Measurements from ENCODE around the gene TRERF1.

TRERF1 gene

GRCh38 chr6:42314571-42315258 lies 137.0 kb downstream of the TRERF1 start:
- Histone ChIP-seq H3K4me2 (ENCODE audit: low read depth, low read length, poor library complexity, severe bottlenecking) (no peak overlapping the region), H3K9me2 (replicated peaks; ENCODE audit: insufficient read depth, low read length) (no peaks in the 10 kb centered on the region), H2AFZ (ENCODE audit: low read depth, low read length, severe bottlenecking) (no peak overlapping the region), H3K79me2 (ENCODE audit: insufficient read depth, low read length) (no peaks in the 10 kb centered on the region), H3F3A (ENCODE audit: insufficient read depth) (no peaks in the 10 kb centered on the region), H3K9me3 (ENCODE audit: insufficient read depth, low read length) (no peaks in the 10 kb centered on the region), H3K27me3 (ENCODE audit: low read length) (no peaks in the 10 kb centered on the region), H3K9ac (ENCODE audit: low read length) (no peak overlapping the region), H4K20me1 (ENCODE audit: low read depth, low read length) (no peaks in the 10 kb centered on the region), H3K4me3 (ENCODE audit: insufficient read depth, low read length, poor library complexity, severe bottlenecking) (no peak overlapping the region), H3K36me3 (ENCODE audit: low read length) (no peaks in the 10 kb centered on the region), H3K27ac (ENCODE audit: low read depth, low read length) (no peak overlapping the region)
- no peak for TF ChIP-seq EZH2phosphoT487 (conservative IDR thresholded peaks at IDR 0.05; ENCODE audit: low read length)
- TF ChIP-seq CTCF (IDR thresholded peaks at IDR 0.05; ENCODE audit: insufficient read depth, low read length, poor library complexity, severe bottlenecking), result no peak

GRCh38 chr6:42313941-42314570 lies 137.7 kb downstream of the TRERF1 start:
- Histone ChIP-seq H3K4me3 (ENCODE audit: insufficient read depth, low read length, poor library complexity, severe bottlenecking) (no peak overlapping the region), H3K9me3 (ENCODE audit: insufficient read depth, low read length) (no peaks in the 10 kb centered on the region), H3K27me3 (ENCODE audit: low read length) (no peaks in the 10 kb centered on the region), H3K9me2 (replicated peaks; ENCODE audit: insufficient read depth, low read length) (no peaks in the 10 kb centered on the region), H3K9ac (ENCODE audit: low read length) (no peak overlapping the region), H3K27ac (ENCODE audit: low read depth, low read length) (no peak overlapping the region), H3K79me2 (ENCODE audit: insufficient read depth, low read length) (no peaks in the 10 kb centered on the region), H2AFZ (ENCODE audit: low read depth, low read length, severe bottlenecking) (no peak overlapping the region), H3K4me2 (ENCODE audit: low read depth, low read length, poor library complexity, severe bottlenecking) (no peak overlapping the region), H4K20me1 (ENCODE audit: low read depth, low read length) (no peaks in the 10 kb centered on the region), H3F3A (ENCODE audit: insufficient read depth) (no peaks in the 10 kb centered on the region), H3K36me3 (ENCODE audit: low read length) (no peaks in the 10 kb centered on the region)
- TF ChIP-seq EZH2phosphoT487 (conservative IDR thresholded peaks at IDR 0.05; ENCODE audit: low read length), result no peak

GRCh38 chr6:42313038-42313437 lies 138.7 kb downstream of the TRERF1 start:
- Histone ChIP-seq H3K27ac (ENCODE audit: low read depth, low read length) (no peak overlapping the region), H3K4me3 (ENCODE audit: insufficient read depth, low read length, poor library complexity, severe bottlenecking) (no peak overlapping the region), H4K20me1 (ENCODE audit: low read depth, low read length) (no peaks in the 10 kb centered on the region), H3K27me3 (ENCODE audit: low read length) (no peaks in the 10 kb centered on the region), H3K36me3 (ENCODE audit: low read length) (no peaks in the 10 kb centered on the region), H3K9me3 (ENCODE audit: insufficient read depth, low read length) (no peaks in the 10 kb centered on the region), H3F3A (ENCODE audit: insufficient read depth) (no peaks in the 10 kb centered on the region), H2AFZ (ENCODE audit: low read depth, low read length, severe bottlenecking) (no peak overlapping the region), H3K9ac (ENCODE audit: low read length) (no peak overlapping the region), H3K9me2 (replicated peaks; ENCODE audit: insufficient read depth, low read length) (no peaks in the 10 kb centered on the region), H3K4me2 (ENCODE audit: low read depth, low read length, poor library complexity, severe bottlenecking) (no peak overlapping the region), H3K79me2 (ENCODE audit: insufficient read depth, low read length) (no peaks in the 10 kb centered on the region)
- TF ChIP-seq EZH2phosphoT487 (conservative IDR thresholded peaks at IDR 0.05; ENCODE audit: low read length), result no peak
- no peak for TF ChIP-seq CTCF (IDR thresholded peaks at IDR 0.05; ENCODE audit: insufficient read depth, low read length, poor library complexity, severe bottlenecking)

GRCh38 chr6:42307141-42307470 lies 144.6 kb downstream of the TRERF1 start:
- no peaks in the 10 kb centered on the region for H3K9me2 ChIP-seq (replicated peaks; ENCODE audit: insufficient read depth, low read length)
- H3K27me3 ChIP-seq (ENCODE audit: low read length), result no peaks in the 10 kb centered on the region
- H3F3A ChIP-seq (ENCODE audit: insufficient read depth), result no peaks in the 10 kb centered on the region
- H3K79me2 ChIP-seq (ENCODE audit: insufficient read depth, low read length), result no peaks in the 10 kb centered on the region
- no peaks in the 10 kb centered on the region for H3K9me3 ChIP-seq (ENCODE audit: insufficient read depth, low read length)
- no peak overlapping the region for H3K4me3 ChIP-seq (ENCODE audit: insufficient read depth, low read length, poor library complexity, severe bottlenecking)
- no peaks in the 10 kb centered on the region for H4K20me1 ChIP-seq (ENCODE audit: low read depth, low read length)
- no peak overlapping the region for H3K27ac ChIP-seq (ENCODE audit: low read depth, low read length)
- H3K9ac ChIP-seq (ENCODE audit: low read length), result no peak overlapping the region
- no peaks in the 10 kb centered on the region for H3K36me3 ChIP-seq (ENCODE audit: low read length)
- TF ChIP-seq CTCF (IDR thresholded peaks at IDR 0.05; ENCODE audit: insufficient read depth, low read length, poor library complexity, severe bottlenecking), result no peak
- no peak overlapping the region for H2AFZ ChIP-seq (ENCODE audit: low read depth, low read length, severe bottlenecking)
- H3K4me2 ChIP-seq (ENCODE audit: low read depth, low read length, poor library complexity, severe bottlenecking), result no peak overlapping the region
